Hindlimb muscle (tissue), 1 donor: ENCODE results near the gene RHEB. TPM values are rescaled to one million over a fixed set of nuclear protein-coding genes. Genes with fewer than 3 reads are reported as not detected.

ENCODE experiments used
- DNase-seq: peaks from one replicate; pipeline ENCODE4 v3.0.0-alpha.2; 2013
- polyA plus RNA-seq: library from polyadenylated mRNA; unstranded; fragments of 120-200 nt; gene quantifications from one replicate; pipeline ENCODE4 v1.2.1, GENCODE V29; 2013; ENCODE audit not compliant: insufficient read length

RHEB gene
- polyA plus RNA-seq, 1 donor, result 74.0 TPM

- no peak for DNase-seq
Observed at GRCh38 chr7:151447901-151448260, 71.8 kb downstream of the RHEB start.

GRCh38 chr7:151447312-151447711 is 72.4 kb downstream of the RHEB start:
- DNase-seq, result no peak

GRCh38 chr7:151446412-151446811 is 73.3 kb downstream of the RHEB start:
- DNase-seq, result no peak

- DNase-seq, result no peak
Observed at GRCh38 chr7:151444632-151445031, 75.1 kb downstream of the RHEB start.

- DNase-seq, result no peak
Observed at GRCh38 chr7:151442776-151443496, 76.8 kb downstream of the RHEB start.

GRCh38 chr7:151440799-151441445 is 78.8 kb downstream of the RHEB start:
- DNase-seq, result no peak

GRCh38 chr7:151439855-151440798 is 79.6 kb downstream of the RHEB start, which contains the start of gene CRYGN:
TSS of gene CRYGN (minus strand) at chr7:151440141. CDS start at chr7:151439917, 224 bp downstream.
- DNase-seq, result no peak

- DNase-seq, result no peak
Observed at GRCh38 chr7:151438864-151439601, 80.7 kb downstream of the RHEB start.

- DNase-seq, result no peak
Observed at GRCh38 chr7:151437866-151438516, 81.7 kb downstream of the RHEB start.

GRCh38 chr7:151437159-151437553 is 82.5 kb downstream of the RHEB start:
- DNase-seq, result no peak

GRCh38 chr7:151436446-151437158 is 83.1 kb downstream of the RHEB start:
- DNase-seq, result peak; percentile 67

GRCh38 chr7:151435971-151436370 is 83.7 kb downstream of the RHEB start:
- no peak for DNase-seq

GRCh38 chr7:151435103-151435916 is 84.4 kb downstream of the RHEB start:
- no peak for DNase-seq

- no peak for DNase-seq
Observed at GRCh38 chr7:151434549-151434948, 85.1 kb downstream of the RHEB start.

GRCh38 chr7:151433721-151434400 is 85.8 kb downstream of the RHEB start:
- no peak for DNase-seq

- DNase-seq, result no peak
Observed at GRCh38 chr7:151432658-151433521, 86.8 kb downstream of the RHEB start.

GRCh38 chr7:151431768-151432311 is 87.9 kb downstream of the RHEB start:
- no peak for DNase-seq

GRCh38 chr7:151431281-151431767 is 88.4 kb downstream of the RHEB start:
- no peak for DNase-seq
